GM12874 (cell line): Measurements from ENCODE around the gene SORCS2.

Experiments
- TF ChIP-seq, protein P1 (sequence below): IDR thresholded peaks from 2 replicates; pipeline ENCODE4 v1.5.1; 2011; ENCODE audit warnings: low read depth, mild to moderate bottlenecking, control low read depth, low read length, moderate library complexity; ENCODE audit not compliant: insufficient read depth

The SORCS2 gene

DNA sequence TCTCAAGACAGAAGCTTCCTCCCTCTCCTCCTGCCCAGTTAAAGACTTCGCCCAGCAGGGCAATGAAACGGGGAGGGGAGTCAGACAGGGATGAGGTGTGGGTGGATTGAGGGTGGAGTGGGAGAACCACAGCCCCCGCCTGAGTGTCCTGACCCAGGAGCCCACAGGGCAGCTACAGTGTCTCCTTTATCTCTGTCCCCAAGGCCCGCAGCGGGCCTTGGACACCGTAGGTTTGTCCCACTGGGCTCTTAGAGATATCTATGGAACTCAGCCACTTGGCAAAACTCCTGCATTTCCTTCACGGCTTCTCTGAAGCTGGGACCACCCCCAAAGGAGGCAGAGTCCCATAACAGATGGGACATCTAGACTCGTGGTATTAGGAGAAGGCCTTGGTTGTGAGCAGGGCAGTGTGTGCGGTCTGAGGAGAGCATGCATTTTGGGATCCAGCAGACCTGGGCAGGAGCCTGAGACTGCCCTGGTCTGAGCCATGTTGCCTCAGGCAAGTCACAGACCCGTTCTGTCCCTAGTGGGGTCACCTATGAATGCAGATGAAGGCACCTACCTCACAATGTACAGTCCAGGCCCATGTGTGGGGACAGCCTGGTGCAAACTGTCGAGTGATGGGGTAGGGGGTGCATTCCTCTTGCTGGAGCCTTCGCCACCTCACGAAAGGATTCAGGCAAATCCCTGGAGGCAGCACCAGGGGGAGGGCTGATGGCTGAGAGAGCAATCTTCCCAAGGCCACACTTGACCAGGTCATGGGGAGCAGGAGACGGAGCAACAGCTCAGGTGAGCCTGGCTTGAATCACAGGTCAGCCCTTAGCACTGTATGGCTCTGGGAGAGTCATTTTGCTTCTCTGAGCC lies 468.1 kb downstream of the SORCS2 start:
- TF ChIP-seq, protein P1, sequence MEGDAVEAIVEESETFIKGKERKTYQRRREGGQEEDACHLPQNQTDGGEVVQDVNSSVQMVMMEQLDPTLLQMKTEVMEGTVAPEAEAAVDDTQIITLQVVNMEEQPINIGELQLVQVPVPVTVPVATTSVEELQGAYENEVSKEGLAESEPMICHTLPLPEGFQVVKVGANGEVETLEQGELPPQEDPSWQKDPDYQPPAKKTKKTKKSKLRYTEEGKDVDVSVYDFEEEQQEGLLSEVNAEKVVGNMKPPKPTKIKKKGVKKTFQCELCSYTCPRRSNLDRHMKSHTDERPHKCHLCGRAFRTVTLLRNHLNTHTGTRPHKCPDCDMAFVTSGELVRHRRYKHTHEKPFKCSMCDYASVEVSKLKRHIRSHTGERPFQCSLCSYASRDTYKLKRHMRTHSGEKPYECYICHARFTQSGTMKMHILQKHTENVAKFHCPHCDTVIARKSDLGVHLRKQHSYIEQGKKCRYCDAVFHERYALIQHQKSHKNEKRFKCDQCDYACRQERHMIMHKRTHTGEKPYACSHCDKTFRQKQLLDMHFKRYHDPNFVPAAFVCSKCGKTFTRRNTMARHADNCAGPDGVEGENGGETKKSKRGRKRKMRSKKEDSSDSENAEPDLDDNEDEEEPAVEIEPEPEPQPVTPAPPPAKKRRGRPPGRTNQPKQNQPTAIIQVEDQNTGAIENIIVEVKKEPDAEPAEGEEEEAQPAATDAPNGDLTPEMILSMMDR: no peak

DNA sequence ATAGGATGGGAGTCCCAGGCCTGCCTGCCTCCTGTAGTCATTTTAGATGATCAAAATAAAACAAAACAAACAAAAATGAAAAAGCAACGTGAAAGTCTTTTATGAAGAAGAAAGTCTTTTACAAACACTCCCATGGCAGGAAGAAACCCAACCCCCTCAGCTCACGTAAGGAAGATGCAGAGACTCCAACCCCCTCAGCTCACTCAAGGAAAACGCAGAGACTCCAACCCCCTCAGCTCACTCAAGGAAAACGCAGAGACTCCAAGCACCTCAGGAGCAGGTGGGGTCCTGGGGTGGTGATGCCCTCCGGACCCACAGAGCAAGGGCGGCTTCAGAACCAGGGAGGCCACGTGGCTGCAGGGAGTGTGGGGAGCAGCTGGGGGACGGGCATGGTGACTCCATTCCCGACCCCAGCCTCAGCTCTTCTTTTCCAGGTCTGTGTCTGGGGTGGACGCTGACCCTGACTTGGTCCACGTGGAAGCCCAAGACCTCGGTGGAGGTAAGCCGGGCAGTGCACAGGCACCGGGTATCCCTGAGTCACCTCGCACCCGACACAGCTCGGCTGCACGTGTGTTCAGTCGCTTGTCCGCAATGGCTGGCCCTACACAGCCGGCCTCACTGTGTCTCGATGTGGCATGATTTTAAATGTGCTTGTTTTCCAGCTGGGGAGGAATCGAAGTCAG lies 468.9 kb downstream of the SORCS2 start:
- TF ChIP-seq, protein P1: no peak

DNA sequence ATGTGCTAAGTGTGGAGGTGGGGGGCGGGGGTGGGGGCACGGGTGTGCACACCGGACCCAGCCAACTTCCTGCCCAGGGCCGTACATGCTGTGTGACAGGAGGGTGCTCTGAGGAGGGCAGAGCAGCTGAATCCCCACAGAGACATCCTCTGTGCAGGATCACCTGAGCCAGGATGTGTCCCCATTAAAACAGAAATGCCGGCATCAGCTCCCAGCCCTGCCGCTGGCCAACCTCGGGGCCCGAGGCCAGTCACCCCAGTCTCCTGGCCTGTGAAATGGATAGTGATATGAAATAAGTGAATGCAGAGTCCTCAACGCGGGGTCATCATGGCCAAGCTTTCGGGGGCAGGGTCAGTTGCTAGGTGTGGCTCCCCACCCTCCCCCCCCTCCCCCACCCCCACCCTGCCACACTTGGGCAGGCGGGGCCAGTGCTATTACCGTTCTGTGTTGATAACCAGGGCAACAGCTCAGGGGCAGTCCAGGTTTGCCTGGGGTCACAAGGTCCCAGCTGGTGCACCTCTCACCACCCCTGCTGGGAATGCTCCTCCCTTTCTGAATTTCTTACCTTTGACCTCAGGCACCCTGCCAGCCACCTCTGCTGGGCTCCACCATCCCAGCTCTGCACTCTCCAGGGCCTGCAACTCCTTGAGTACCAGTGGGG lies 469.6 kb downstream of the SORCS2 start:
- TF ChIP-seq, protein P1: no peak

DNA sequence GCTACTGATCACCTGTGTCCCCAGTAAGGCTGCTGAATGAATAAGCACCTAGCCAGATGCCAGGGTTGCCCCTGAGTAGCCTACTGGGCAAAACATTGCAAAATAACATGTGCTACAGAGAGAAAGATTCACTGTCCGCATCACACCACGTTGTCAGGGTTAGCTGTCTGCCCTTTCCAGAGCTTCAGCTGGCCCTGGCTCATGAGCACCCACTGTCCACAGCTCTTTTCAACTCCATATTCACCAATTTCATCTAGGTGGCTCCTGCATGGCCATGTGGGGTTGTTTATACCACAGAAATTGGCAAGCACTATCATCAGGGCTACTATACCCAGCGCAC lies 470.1 kb downstream of the SORCS2 start:
- TF ChIP-seq, protein P1: no peak

DNA sequence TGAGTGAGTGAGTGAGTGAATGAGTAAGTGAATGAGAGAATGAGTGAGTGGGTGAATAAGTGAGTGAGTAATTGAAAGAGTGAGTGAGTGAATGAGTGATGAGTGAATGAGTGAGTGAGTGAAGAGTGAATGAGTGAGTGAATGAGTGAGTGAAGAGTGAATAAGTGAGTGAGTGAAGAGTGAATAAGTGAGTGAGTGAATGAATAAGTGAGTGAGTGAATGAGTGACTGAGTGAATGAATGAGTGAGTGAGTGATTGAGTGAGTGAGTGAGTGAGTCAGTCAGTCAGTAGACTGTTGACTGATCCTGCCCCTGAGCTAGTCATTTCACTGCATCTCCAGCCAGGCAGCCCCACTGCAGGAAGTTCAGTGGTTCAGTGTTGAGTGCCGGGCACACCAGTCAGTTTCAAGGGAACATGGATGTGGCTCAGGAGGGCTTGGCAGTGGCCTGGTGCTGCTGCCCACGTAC lies 470.8 kb downstream of the SORCS2 start:
- TF ChIP-seq, protein P1: no peak

DNA sequence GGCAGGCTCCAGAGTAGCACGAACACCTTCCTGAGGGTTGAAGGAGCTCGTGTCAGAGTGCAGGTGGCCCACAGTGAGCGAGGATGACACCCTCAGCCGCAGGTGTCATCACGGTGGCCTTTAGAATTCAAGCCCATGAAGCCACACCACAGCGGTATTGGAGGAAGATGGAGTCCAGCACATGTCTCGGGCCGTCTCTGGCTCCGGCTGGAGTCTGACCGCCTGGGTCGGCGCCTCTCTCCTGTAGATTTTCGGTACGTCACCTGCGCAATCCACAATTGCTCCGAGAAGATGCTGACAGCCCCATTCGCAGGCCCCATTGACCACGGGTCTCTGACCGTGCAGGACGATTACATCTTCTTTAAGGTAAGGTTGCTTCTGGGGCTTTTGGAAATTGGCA lies 471.8 kb downstream of the SORCS2 start:
- TF ChIP-seq, protein P1: no peak

DNA sequence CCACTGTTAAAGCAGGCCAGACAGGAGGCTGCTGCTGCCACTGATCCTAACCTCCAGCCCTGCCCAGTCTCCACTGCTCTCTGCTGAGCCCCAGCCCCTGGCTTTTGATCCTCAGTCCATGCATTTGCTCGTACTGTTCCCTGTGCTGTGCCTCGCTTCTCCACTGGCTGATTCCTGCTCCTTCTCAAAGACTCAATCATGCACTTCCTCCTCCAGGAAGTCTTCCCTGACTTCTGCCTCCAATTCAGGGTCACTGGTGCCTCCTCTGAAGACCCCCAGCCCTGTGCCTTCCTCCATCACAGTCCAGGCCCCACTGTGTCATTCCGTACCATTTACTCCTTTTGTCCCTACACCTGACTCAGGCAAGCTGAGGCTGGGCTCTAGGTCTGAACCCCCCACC lies 473.0 kb downstream of the SORCS2 start:
- TF ChIP-seq, protein P1: no peak
